RWPE1 (cell line): ENCODE results near the gene CELF3.

Experiments
- CTCF ChIA-PET: fragments of 350-600 bp; sonication (Branson Sonifier 250); formaldehyde crosslinking; extraction: SDS; loops from one replicate; lab custom pipeline; 2021; lab: Yijun Ruan, JAX
- POLR2A ChIA-PET: fragments of 400-600 bp; formaldehyde crosslinking; extraction: SDS; loops from one replicate; lab custom pipeline; 2020; ENCODE audit warnings: antibody characterized with exemption; ENCODE audit not compliant: low non-redundant PET; lab: Yijun Ruan, JAX
- DNase-seq: peaks from one replicate; pipeline ENCODE4 v3.0.0; 2012; ENCODE audit warnings: low spot score
- H3K27ac ChIP-seq: fragments of 450-650 bp; 2 replicates; pipeline ENCODE4 v1.5.1; 2017
- TF ChIP-seq, protein P1 (sequence below): fragments of 450-650 bp; conservative IDR thresholded peaks from 2 replicates; pipeline ENCODE4 v1.5.1; 2017; ENCODE audit warnings: low read depth, mild to moderate bottlenecking

CELF3 gene

DNA sequence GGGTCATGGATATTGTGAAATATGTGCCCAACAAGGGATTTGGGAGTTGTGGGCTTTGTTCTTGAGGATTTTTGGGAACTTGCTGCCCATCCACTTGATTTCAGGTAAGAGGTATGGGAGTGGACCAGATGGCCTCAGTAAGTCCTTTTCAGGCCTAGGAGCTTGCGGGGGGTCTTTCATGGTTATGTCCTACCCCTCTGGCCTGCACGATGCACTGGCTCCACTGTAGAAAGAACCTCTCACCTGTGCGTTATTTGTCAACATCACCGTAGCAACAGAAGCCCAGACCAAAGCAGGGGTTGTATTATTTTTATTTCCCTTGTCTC is 13.3 kb upstream of the CELF3 start:
- H3K27ac ChIP-seq, result no peak overlapping the region
- ChIA-PET CTCF (interaction anchor here (0.6 kb wide), 1 partner anchor 210 kb away, joined by 3 read pairs; no protein-coding TSS in a partner anchor), POLR2A (no interaction called here)
- no peak for DNase-seq
- TF ChIP-seq, protein P1, sequence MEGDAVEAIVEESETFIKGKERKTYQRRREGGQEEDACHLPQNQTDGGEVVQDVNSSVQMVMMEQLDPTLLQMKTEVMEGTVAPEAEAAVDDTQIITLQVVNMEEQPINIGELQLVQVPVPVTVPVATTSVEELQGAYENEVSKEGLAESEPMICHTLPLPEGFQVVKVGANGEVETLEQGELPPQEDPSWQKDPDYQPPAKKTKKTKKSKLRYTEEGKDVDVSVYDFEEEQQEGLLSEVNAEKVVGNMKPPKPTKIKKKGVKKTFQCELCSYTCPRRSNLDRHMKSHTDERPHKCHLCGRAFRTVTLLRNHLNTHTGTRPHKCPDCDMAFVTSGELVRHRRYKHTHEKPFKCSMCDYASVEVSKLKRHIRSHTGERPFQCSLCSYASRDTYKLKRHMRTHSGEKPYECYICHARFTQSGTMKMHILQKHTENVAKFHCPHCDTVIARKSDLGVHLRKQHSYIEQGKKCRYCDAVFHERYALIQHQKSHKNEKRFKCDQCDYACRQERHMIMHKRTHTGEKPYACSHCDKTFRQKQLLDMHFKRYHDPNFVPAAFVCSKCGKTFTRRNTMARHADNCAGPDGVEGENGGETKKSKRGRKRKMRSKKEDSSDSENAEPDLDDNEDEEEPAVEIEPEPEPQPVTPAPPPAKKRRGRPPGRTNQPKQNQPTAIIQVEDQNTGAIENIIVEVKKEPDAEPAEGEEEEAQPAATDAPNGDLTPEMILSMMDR, result no peak

DNA sequence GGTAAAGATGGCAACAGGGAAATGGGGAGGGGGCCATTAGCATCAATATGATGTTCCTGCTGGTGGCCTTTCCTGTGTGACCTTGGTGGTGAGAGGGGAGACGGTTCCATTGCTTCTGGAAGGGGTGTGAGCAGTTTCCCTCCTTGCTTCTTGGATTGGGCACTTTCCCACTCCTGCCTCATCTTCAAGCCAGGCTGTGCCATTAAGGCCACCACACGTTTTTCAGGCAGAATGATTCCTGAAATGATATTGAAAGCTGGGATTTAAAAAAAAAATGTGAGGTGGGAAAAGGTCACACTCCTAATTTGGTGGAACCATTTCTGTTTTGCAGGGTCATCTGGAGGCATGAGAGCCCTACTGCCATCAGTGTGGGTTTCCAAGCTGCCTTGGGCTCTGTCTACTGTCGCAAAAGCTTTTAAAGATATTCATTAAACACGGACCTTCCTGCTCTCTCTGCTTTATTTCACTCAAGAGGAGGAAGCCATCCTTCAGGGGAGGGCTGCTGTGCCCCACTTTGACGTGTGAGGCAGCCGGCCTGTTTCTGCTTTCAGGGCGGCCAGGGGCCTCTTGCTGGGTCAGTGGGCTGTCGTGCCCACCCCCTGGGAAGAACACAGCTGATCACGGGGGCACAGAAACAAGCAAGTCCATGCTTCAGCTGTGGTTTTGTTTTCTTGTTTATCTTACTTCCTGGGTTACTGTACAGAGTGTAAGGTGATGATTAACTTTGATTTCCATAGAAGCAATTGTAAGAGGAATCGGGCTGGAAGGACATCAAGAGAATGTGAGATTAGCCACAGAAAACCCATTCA is 12.8 kb upstream of the CELF3 start:
- CTCF ChIA-PET, result interaction anchor here (0.7 kb wide), 1 partner anchor 388 kb away, joined by 5 read pairs; no protein-coding TSS in a partner anchor
- TF ChIP-seq, protein P1, result no peak
- DNase-seq, result no peak
- POLR2A ChIA-PET, result no interaction called here
- no peak overlapping the region for H3K27ac ChIP-seq

- no peak for DNase-seq
- CTCF ChIA-PET, result interaction anchor here (0.7 kb wide), 1 partner anchor 387 kb away, joined by 5 read pairs; no protein-coding TSS in a partner anchor
- TF ChIP-seq, protein P1, result no peak
- no peak overlapping the region for H3K27ac ChIP-seq
- POLR2A ChIA-PET, result no interaction called here
Observed at GRCh38 chr1:151728151-151729054, 11.8 kb upstream of the CELF3 start.

GRCh38 chr1:151723726-151724370 is 7.2 kb upstream of the CELF3 start:
- H3K27ac ChIP-seq, result no peak overlapping the region
- TF ChIP-seq, protein P1, result no peak
- ChIA-PET CTCF (interaction anchor here (1.0 kb wide), 1 partner anchor 11 kb away, joined by 3 read pairs; no protein-coding TSS in a partner anchor), POLR2A (interaction anchor here (0.5 kb wide), 1 partner anchor 112 kb away, joined by 5 read pairs; no protein-coding TSS in a partner anchor)
- DNase-seq, result no peak

DNA sequence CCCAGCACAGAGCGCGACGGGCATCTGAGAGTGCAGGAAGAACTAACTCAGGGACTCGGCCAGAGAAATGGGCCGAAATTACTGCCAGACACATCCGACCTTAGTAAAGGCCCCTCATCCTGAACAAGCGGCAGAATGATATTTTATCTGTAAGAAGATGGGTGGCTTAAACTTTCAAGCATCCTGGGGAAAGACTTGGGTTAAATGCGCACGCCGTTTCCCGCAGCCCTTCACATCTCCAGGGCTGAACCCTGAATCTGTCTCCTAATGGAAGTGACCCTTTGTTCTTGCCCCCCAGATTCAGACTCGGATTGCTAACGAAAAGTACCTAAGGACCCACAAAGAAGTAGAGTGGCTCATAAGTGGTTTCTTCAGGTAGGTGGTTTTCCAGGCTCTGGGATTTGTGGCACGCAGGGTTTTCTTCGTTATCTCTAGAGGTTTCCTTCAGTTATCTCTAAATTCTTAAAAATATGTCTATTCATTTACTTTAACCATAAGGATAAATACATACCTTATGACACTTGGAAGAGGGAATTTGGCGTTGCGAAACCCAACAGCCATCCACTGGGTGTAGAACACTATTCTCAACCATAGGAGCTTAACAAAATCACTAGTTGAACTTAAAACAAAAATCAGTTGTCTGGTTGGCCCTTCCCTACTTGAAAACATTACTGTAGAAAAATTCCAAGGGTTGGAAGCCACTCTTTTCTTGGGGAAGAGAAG is 5.3 kb upstream of the CELF3 start:
- CTCF ChIA-PET, result no interaction called here
- POLR2A ChIA-PET, result no interaction called here
- no peak overlapping the region for H3K27ac ChIP-seq
- DNase-seq, result no peak
- TF ChIP-seq, protein P1, result no peak
